Measurements from ENCODE around the gene IVNS1ABP. TPM values are rescaled to one million over a fixed set of nuclear protein-coding genes. Genes with fewer than 3 reads are reported as not detected.

IVNS1ABP gene
- total and polyA plus RNA-seq, 9 of the 15 experiments (the other 6 are each of a cell fraction or from before 2014, with no cell fraction given) = 30.6 to 126 (median 77.7) TPM

- TF ChIP-seq ZBTB40 (IDR thresholded peaks at IDR 0.05) = peak; percentile 84
- peak; percentile 51; the same call in 1 of the 2 replicates for TF ChIP-seq ZBTB40 (CRISPR knock-in tag; IDR thresholded peaks at IDR 0.05)
- TF ChIP-seq TEAD4 (IDR thresholded peaks at IDR 0.05; ENCODE audit: low read length) = no peak
- no peak for TF ChIP-seq TEAD4 (CRISPR knock-in tag; IDR thresholded peaks at IDR 0.05; ENCODE audit: borderline replicate concordance)
- no peak for TF ChIP-seq MCM7 (IDR thresholded peaks at IDR 0.05)
- no peak for TF ChIP-seq HIVEP1 (CRISPR knock-in tag; IDR thresholded peaks at IDR 0.05)
- TF ChIP-seq ZNF277 (CRISPR knock-in tag; IDR thresholded peaks at IDR 0.05; ENCODE audit: borderline replicate concordance) = no peak
- TF ChIP-seq POLR2A (conservative IDR thresholded peaks at IDR 0.05) = peak; percentile 45; the same call in 1 of the 2 replicates
- no peak for TF ChIP-seq KHSRP (IDR thresholded peaks at IDR 0.05)
- no peak for TF ChIP-seq ZNF24 (IDR thresholded peaks at IDR 0.05)
- no peak for TF ChIP-seq ZBTB17 (CRISPR knock-in tag; IDR thresholded peaks at IDR 0.05)
- TF ChIP-seq TCF15 (CRISPR knock-in tag; IDR thresholded peaks at IDR 0.05) = no peak
- TF ChIP-seq POLR2G (IDR thresholded peaks at IDR 0.05; ENCODE audit: low read depth, low read length) = no peak
- no peak for TF ChIP-seq RERE (CRISPR knock-in tag; IDR thresholded peaks at IDR 0.05; ENCODE audit: borderline replicate concordance)
These were observed 24.8 kb downstream of the IVNS1ABP start (continued) for GRCh38 chr1:185292237-185292636.
